Measurements from ENCODE around the gene CYTH2.

- TF ChIP-seq, protein P1, sequence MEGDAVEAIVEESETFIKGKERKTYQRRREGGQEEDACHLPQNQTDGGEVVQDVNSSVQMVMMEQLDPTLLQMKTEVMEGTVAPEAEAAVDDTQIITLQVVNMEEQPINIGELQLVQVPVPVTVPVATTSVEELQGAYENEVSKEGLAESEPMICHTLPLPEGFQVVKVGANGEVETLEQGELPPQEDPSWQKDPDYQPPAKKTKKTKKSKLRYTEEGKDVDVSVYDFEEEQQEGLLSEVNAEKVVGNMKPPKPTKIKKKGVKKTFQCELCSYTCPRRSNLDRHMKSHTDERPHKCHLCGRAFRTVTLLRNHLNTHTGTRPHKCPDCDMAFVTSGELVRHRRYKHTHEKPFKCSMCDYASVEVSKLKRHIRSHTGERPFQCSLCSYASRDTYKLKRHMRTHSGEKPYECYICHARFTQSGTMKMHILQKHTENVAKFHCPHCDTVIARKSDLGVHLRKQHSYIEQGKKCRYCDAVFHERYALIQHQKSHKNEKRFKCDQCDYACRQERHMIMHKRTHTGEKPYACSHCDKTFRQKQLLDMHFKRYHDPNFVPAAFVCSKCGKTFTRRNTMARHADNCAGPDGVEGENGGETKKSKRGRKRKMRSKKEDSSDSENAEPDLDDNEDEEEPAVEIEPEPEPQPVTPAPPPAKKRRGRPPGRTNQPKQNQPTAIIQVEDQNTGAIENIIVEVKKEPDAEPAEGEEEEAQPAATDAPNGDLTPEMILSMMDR (IDR thresholded peaks at IDR 0.05) = no peak
- no peak for TF ChIP-seq POLR2A (IDR thresholded peaks at IDR 0.05)
These were observed 9.4 kb downstream of the CYTH2 start for GRCh38 chr19:48478339-48479256.
